GM12865 (cell line): Measurements from ENCODE around the gene BID.

Experiments used
- DNase-seq: peaks from one replicate; pipeline ENCODE4 v3.0.0; 2010; ENCODE audit warnings: low read depth
- H3K4me3 ChIP-seq: 2 replicates; pipeline ENCODE4 v1.5.1; 2011; ENCODE audit warnings: mild to moderate bottlenecking, low read depth, low read length, control low read depth
- CTCF ChIP-seq: IDR thresholded peaks from 2 replicates; pipeline ENCODE4 v1.5.1; 2011; ENCODE audit warnings: low read length, control low read depth, low read depth, inconsistent platforms; ENCODE audit not compliant: insufficient read depth; ENCODE audit errors: missing control alignments

The BID gene

DNA sequence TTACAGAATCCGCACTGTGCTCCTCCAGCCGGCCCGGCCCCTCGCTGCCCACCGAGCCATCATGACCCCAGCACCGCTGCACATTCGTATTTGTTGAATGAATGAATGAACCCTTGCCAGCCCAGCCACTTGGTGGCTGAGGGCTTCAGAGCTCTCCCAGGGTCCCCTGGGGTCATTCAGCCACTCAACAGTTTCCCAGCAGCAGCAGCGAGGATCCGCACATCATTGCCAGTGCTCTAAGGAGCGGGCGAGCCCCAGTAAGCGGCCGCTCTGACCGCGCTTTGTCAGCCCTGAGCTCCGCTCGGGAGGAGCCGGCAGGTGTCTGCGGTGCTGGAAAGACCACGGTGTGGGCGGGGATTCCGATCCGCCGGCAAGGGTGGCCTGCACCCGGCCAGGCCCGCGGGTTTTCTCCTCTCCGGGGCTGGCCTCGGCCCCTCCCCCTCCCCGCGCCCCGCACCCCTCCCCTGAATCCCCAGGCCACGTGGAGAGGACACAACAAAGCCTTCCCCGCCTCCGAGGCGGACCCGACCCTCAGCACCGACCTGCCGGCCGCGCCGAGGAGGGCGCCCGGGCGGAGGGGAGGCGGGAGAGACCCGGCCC lies 563 bp downstream of the BID start:
- TF ChIP-seq CTCF, result no peak
- DNase-seq, result peak; percentile 75

DNA sequence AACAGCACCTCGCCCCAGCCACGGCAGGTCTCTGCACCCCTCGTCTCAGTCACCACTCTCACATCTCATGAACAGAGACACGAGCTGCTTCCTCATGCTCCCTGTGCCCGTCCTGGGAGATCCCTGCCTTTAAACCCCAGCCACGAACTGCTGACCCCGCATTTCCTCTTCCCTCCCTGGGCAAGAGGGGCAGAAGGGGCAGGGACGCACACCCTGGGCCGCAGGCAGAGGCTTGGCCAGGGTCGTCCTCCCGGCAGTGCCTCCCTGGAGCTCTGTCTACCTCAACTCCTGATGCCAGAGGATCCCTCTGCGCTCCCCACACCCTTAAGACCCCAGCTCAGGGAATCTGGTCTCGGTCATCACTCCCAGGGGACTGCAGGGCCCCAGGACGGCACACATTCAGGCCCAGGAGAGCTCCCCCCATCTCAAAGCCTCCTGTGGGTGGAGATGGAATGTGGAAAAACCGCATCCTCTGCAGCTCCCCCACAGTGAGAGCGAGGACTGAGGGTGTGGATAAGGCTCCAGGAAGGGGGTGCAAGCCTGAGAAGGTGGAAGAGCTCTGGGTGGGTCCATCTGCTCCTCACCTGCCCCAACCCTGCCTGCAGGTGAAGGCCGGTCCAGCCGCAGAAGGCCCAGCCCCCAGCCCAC lies 1.2 kb downstream of the BID start:
- peak; percentile 27 for DNase-seq
- H3K4me3 ChIP-seq, result peak overlapping the region; percentile 85
- no peak for TF ChIP-seq CTCF

More for the DNA sequence above, 563 bp downstream of the BID start:
- H3K4me3 ChIP-seq, result peak overlapping the region; percentile 85

DNA sequence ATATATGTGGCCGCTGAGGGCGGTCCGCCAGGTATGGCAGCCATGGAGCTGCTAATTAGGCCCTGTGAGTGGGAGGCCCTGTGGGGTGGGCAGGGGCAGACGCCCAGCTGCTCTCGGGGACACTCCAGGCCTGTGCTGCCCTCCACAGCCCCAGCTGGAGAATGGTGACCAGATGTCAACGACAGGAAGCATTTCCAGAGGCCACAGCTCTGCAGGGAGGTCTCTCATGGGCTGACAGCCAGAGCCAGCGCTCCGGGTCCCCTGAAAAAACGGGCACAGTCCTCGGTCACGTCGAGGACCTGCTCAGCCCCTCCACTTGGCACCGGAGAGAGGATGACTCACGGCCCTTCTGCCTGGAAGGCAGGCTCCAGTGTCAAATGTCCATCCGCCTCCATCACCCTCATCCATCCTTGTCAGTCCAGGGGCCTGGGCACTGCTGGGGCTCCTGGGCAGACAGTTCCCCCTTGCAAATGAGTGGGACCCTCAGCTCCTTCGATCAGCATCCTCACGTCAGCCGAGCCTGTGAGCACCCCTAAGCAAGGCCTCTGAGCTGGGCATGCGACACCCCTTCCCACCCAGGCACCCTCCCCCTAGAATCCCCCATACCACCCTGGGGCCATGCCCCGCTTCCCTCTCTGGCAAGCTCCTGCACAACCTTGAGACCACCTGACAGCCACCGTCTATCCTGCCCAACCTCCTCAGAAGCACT lies 1.9 kb downstream of the BID start:
- no peak for TF ChIP-seq CTCF
- H3K4me3 ChIP-seq, result peak overlapping the region; percentile 85
- DNase-seq, result no peak

- no peak overlapping the region; the same call in 1 of the 2 replicates for H3K4me3 ChIP-seq
- DNase-seq, result no peak
- TF ChIP-seq CTCF, result no peak
Observed at GRCh38 chr22:17770180-17771077, 3.8 kb downstream of the BID start.

- TF ChIP-seq CTCF, result no peak
- no peak overlapping the region for H3K4me3 ChIP-seq
- no peak for DNase-seq
Observed at GRCh38 chr22:17769716-17770082, 4.6 kb downstream of the BID start.

DNA sequence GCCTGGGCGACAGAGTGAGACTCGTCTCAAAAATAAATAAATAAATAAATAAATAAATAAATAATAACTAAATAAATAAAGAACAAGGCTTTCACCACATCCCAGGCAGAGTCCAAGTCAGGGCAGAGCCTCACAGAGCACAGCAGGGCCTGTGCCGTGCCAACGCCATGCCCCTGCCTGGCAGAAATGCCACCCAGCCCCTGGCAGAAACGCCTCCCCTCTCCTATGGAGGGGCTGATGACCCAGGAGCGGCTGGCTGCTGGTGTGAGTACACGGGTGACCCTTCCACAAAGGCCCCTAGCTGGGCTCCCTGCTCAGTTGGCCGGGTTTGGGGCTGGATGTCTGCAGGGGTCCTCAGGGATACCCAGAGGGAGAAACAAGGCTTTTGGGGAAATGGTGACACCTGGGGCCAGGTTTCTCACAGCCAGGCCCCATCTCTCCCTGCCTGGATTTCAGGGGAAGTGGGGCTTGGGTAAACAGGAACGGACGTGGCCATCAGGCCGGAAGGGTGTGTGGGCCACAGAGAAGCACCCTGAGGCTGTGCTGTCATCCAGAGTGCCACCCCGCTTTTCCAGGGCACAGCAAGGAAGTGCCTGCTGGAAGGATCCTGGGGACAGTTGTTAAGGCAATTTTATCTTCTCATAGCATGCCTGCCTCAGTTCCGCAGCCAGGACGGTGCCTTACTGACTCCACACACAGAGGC lies 5.1 kb downstream of the BID start:
- TF ChIP-seq CTCF, result no peak
- DNase-seq, result no peak
- no peak overlapping the region for H3K4me3 ChIP-seq
